Testis (tissue), 3 donors: ENCODE results near the gene PCNT. TPM values are rescaled to one million over a fixed set of nuclear protein-coding genes. Genes with fewer than 3 reads are reported as not detected.
"Not testable (repeated sequence)": the region's sequence is repeated elsewhere in the genome, so short reads cannot be mapped to it uniquely, and the experiment has no call there.

Source experiments
- DNase-seq: peaks from one replicate; pipeline ENCODE4 v3.0.0-alpha.2; 2019
- H3K27ac ChIP-seq, 2 donors: fragments of 200-600 bp; sonication (generic); one replicate each; pipeline ENCODE4 v1.5.1; 2019
- H3K27me3 ChIP-seq: fragments of 200-600 bp; sonication (generic); one replicate; pipeline ENCODE4 v1.5.1; 2019
- H3K36me3 ChIP-seq: fragments of 200-600 bp; sonication (generic); one replicate; pipeline ENCODE4 v1.5.1; 2017; ENCODE audit warnings: low read depth; ENCODE audit errors: missing control alignments
- H3K4me1 ChIP-seq: fragments of 200-600 bp; sonication (generic); one replicate; pipeline ENCODE4 v1.5.1; 2019
- H3K4me3 ChIP-seq, 2 donors: fragments of 200-600 bp; sonication (generic); one replicate each; pipeline ENCODE4 v1.5.1; 2017 to 2019
- H3K9me3 ChIP-seq: fragments of 200-600 bp; sonication (generic); one replicate; pipeline ENCODE4 v1.5.1; 2017
- CTCF ChIP-seq, 3 experiments: fragments of 450-650 bp in 2 of 3; fragments of 200-600 bp in 1 of 3; sonication (generic) in 1 of 3; IDR thresholded peaks; one replicate each; pipeline ENCODE4 v1.5.1; 2016 to 2019; ENCODE audit warnings: antibody characterized with exemption in 3 of 3, mild to moderate bottlenecking in 2 of 3, moderate library complexity in 1 of 3
- POLR2A ChIP-seq: fragments of 450-650 bp; IDR thresholded peaks from one replicate; pipeline ENCODE4 v1.6.1; 2017; ENCODE audit warnings: antibody characterized with exemption, mild to moderate bottlenecking, moderate library complexity
- WGBS, 2 donors: methylation state at CpG; one replicate each; pipeline ENCODE4 v1.1.5; 2018; 5-methylcytosine and 5-hydroxymethylcytosine counted together
- intact Hi-C: fragments of 100-400 bp; cut with DNase I; formaldehyde crosslinking; loops from one replicate; pipeline ENCODE4 v1.15.1; 2023; ENCODE audit warnings: low total_unique reads
- polyA plus RNA-seq: library from polyadenylated mRNA; stranded (reverse); fragments of 350-450 nt; fragmentation: Illumina TruSeq; extraction: RNeasy Lipid Tissue Mini Kit (QIAGEN cat#74804); gene quantifications from one replicate; pipeline ENCODE4 v1.2.3, GENCODE V29; 2014; ENCODE audit warnings: low read depth, low replicate concordance; ENCODE audit not compliant: insufficient read depth
- total RNA-seq, 2 donors: library from RNA; depleted of rRNA; stranded (reverse); fragments of >200 nt; gene quantifications; one replicate each; pipeline ENCODE4 v1.2.3, GENCODE V29; 2016

Gene PCNT
- total and polyA plus RNA-seq, 3 donors from 2014 or later, result 44.7 to 169 (median 116) TPM

GRCh38 chr21:46399129-46399528 lies 75.2 kb downstream of the PCNT start:
- Histone ChIP-seq H3K4me1 (peaks cover 3% of the 10 kb centered on the region), H3K9me3 (no peaks in the 10 kb centered on the region), H3K27ac (no peak overlapping the region), H3K36me3 (no peaks in the 10 kb centered on the region), H3K4me3 (no peak overlapping the region), H3K27me3 (no peaks in the 10 kb centered on the region)
- no peak for TF ChIP-seq CTCF (IDR thresholded peaks at IDR 0.05)
- no peak for TF ChIP-seq POLR2A
- intact Hi-C loops, result no loop called here
- DNase-seq, result no peak
- 91 to 100% methylated on average over 1 of the region's 1 CpG for WGBS, 2 donors

- TF ChIP-seq POLR2A (no peak), CTCF (IDR thresholded peaks at IDR 0.05) (no peak)
Measured at GRCh38 chr21:46399686-46400085, 75.7 kb downstream of the PCNT start.

GRCh38 chr21:46401186-46401910 lies 77.4 kb downstream of the PCNT start:
- whole genome bisulfite sequencing, 2 donors, result 93 to 96% methylated on average over 13 of the region's 13 CpGs
- DNase-seq, result no peak
- TF ChIP-seq POLR2A (no peak), CTCF (IDR thresholded peaks at IDR 0.05) (no peak)
- H3K4me1 ChIP-seq, result no peaks in the 10 kb centered on the region
- H3K4me3 ChIP-seq, result no peak overlapping the region
- no peaks in the 10 kb centered on the region for H3K9me3 ChIP-seq
- no peaks in the 10 kb centered on the region for H3K36me3 ChIP-seq
- H3K27me3 ChIP-seq, result no peaks in the 10 kb centered on the region
- intact Hi-C loops, result no loop called here
- H3K27ac ChIP-seq, result no peak overlapping the region

More at GRCh38 chr21:46399686-46400085, 75.7 kb downstream of the PCNT start:
- intact Hi-C loops, result no loop called here
- H3K27me3 ChIP-seq, result no peaks in the 10 kb centered on the region
- peaks cover 3% of the 10 kb centered on the region for H3K4me1 ChIP-seq
- no peak overlapping the region for H3K27ac ChIP-seq
- H3K36me3 ChIP-seq, result no peaks in the 10 kb centered on the region
- H3K9me3 ChIP-seq, result no peaks in the 10 kb centered on the region
- 87 to 88% methylated on average over 10 of the region's 10 CpGs for WGBS, 2 donors
- H3K4me3 ChIP-seq, result no peak overlapping the region
- no peak for DNase-seq

GRCh38 chr21:46402421-46402820 lies 78.5 kb downstream of the PCNT start:
- no peak for TF ChIP-seq POLR2A
- TF ChIP-seq CTCF (IDR thresholded peaks at IDR 0.05), result no peak
- no peaks in the 10 kb centered on the region for H3K36me3 ChIP-seq
- 89 to 90% methylated on average over 11 to 15 of the region's 15 CpGs for WGBS, 2 donors

GRCh38 chr21:46403234-46403811 lies 79.4 kb downstream of the PCNT start:
- intact Hi-C loops, H3K36me3 ChIP-seq, H3K27me3 ChIP-seq, H3K4me3 ChIP-seq, H3K4me1 ChIP-seq, H3K9me3 ChIP-seq, DNase-seq, H3K27ac ChIP-seq: not testable (repeated sequence)
- whole genome bisulfite sequencing, 2 donors, result 95 to 96% methylated on average over 47 of the region's 47 CpGs

More at GRCh38 chr21:46402421-46402820, 78.5 kb downstream of the PCNT start:
- no peak overlapping the region for H3K4me3 ChIP-seq
- intact Hi-C loops, result no loop called here
- H3K4me1 ChIP-seq, result no peaks in the 10 kb centered on the region
- H3K9me3 ChIP-seq, result no peaks in the 10 kb centered on the region
- no peak for DNase-seq
- no peak overlapping the region for H3K27ac ChIP-seq
- no peaks in the 10 kb centered on the region for H3K27me3 ChIP-seq
